SU-DHL-6 (cell line): ENCODE data around the gene ZXDC.

ENCODE experiments used
- CTCF ChIP-seq: fragments of 200-600 bp; sonication (generic); IDR thresholded peaks from one replicate; pipeline ENCODE4 v1.5.1; 2017; ENCODE audit warnings: antibody characterized with exemption, mild to moderate bottlenecking, low read length, moderate library complexity; ENCODE audit not compliant: insufficient read depth, poor library complexity, severe bottlenecking
- EZH2phosphoT487 ChIP-seq: fragments of 200-600 bp; sonication (generic), shearing (Covaris generic); conservative IDR thresholded peaks from 2 replicates; pipeline ENCODE4 v1.6.1; 2018; ENCODE audit warnings: mild to moderate bottlenecking, antibody characterized with exemption, low read length, moderate library complexity, mixed read lengths

- TF ChIP-seq CTCF (no peak), EZH2phosphoT487 (no peak)
Measured at GRCh38 chr3:126459111-126459762, 16.5 kb downstream of the ZXDC start.
